GM23338 (cell line): Measurements from ENCODE around the gene PLEKHA7. TPM values are rescaled to one million over a fixed set of nuclear protein-coding genes. Genes with fewer than 3 reads are reported as not detected.
A peak's percentile ranks its signal among the peaks of the same experiment; 100 is the strongest.

Experiments
- ATAC-seq: fragments of 200-7000 bp; cut with Tn5 transposase; 3 replicates; pipeline ENCODE4 v1.9.1; 2020
- DNase-seq: peaks from one replicate; pipeline ENCODE4 v3.0.0-alpha.2; 2015; ENCODE audit warnings: low spot score
- H2AFZ ChIP-seq: fragments of 200-600 bp; sonication (generic); 2 replicates; pipeline ENCODE4 v1.8.0; 2016; ENCODE audit warnings: antibody characterized with exemption, mild to moderate bottlenecking, moderate library complexity
- H3F3A ChIP-seq: fragments of 200-600 bp; sonication (generic); replicated peaks from 2 replicates; pipeline ENCODE4 v1.8.0; 2017; ENCODE audit warnings: antibody characterized with exemption, mixed run types, low read depth
- H3K27ac ChIP-seq: fragments of 200-600 bp; sonication (generic); 2 replicates; pipeline ENCODE4 v1.6.1; 2016; ENCODE audit warnings: low read depth
- H3K27me3 ChIP-seq: fragments of 200-600 bp; sonication (generic); 2 replicates; pipeline ENCODE4 v1.8.0; 2016; ENCODE audit warnings: mild to moderate bottlenecking, mixed run types, moderate library complexity; ENCODE audit not compliant: insufficient read depth
- H3K36me3 ChIP-seq: fragments of 200-600 bp; sonication (generic); 2 replicates; pipeline ENCODE4 v1.8.0; 2016; ENCODE audit warnings: mild to moderate bottlenecking; ENCODE audit not compliant: insufficient read depth
- H3K4me1 ChIP-seq: fragments of 200-600 bp; sonication (generic); 2 replicates; pipeline ENCODE4 v1.8.0; 2016; ENCODE audit warnings: mild to moderate bottlenecking, moderate library complexity; ENCODE audit not compliant: insufficient read depth
- H3K4me2 ChIP-seq: fragments of 200-600 bp; sonication (generic); 2 replicates; pipeline ENCODE4 v1.7.1; 2017; ENCODE audit warnings: mixed run types
- H3K4me3 ChIP-seq: fragments of 200-600 bp; sonication (generic); 2 replicates; pipeline ENCODE4 v1.6.1; 2016; ENCODE audit warnings: mixed run types
- H3K79me2 ChIP-seq: fragments of 200-600 bp; sonication (generic); replicated peaks from 2 replicates; pipeline ENCODE4 v1.8.0; 2017; ENCODE audit warnings: mild to moderate bottlenecking; ENCODE audit not compliant: insufficient read depth
- H3K9me2 ChIP-seq: fragments of 200-600 bp; sonication (generic); 2 replicates; pipeline ENCODE4 v1.8.0; 2017; ENCODE audit not compliant: insufficient read depth
- H4K20me1 ChIP-seq: fragments of 200-600 bp; sonication (generic); replicated peaks from 2 replicates; pipeline ENCODE4 v1.8.0; 2017; ENCODE audit warnings: mild to moderate bottlenecking; ENCODE audit not compliant: insufficient read depth
- H3K27ac Mint-ChIP-seq: 2 replicates; pipeline ENCODE4 v1.8.0; 2020; ENCODE audit warnings: inconsistent platforms, mild to moderate bottlenecking, moderate library complexity, mixed read lengths
- H3K27me3 Mint-ChIP-seq: 3 replicates; pipeline ENCODE4 v1.8.0; 2022; ENCODE audit warnings: low read depth, mild to moderate bottlenecking, moderate library complexity, mixed read lengths, inconsistent platforms; ENCODE audit not compliant: insufficient read depth, poor library complexity
- H3K36me3 Mint-ChIP-seq: 3 replicates; pipeline ENCODE4 v1.8.0; 2021; ENCODE audit warnings: low read depth, mild to moderate bottlenecking, inconsistent platforms, moderate library complexity, mixed read lengths
- H3K4me1 Mint-ChIP-seq: 3 replicates; pipeline ENCODE4 v1.8.0; 2020; ENCODE audit warnings: mild to moderate bottlenecking, inconsistent platforms, mixed read lengths
- H3K4me3 Mint-ChIP-seq: 3 replicates; pipeline ENCODE4 v1.8.0; 2021; ENCODE audit warnings: moderate library complexity, mild to moderate bottlenecking, inconsistent platforms, mixed read lengths
- H3K9me3 Mint-ChIP-seq: 3 replicates; pipeline ENCODE4 v1.8.0; 2020; ENCODE audit warnings: moderate library complexity, mild to moderate bottlenecking, inconsistent platforms, mixed read lengths
- CREB1 ChIP-seq: fragments of 250-450 bp; sonication (Bioruptor Pico); IDR thresholded peaks from 2 replicates; pipeline ENCODE4 v1.5.0; 2020; ENCODE audit warnings: low read depth, mild to moderate bottlenecking, moderate library complexity
- CTCF ChIP-seq, 2 experiments: fragments of 200-600 bp in 1 of 2; sonication (generic) in 1 of 2; conservative IDR thresholded peaks; 2 replicates each; pipeline versions ENCODE4 v1.5.1 to v1.6.1; 2016 to 2017; ENCODE audit warnings: antibody characterized with exemption in 2 of 2, low read depth in 2 of 2, mild to moderate bottlenecking in 2 of 2, moderate library complexity in 1 of 2
- ETS1 ChIP-seq: IDR thresholded peaks from 2 replicates; pipeline ENCODE4 v1.6.1; 2016; ENCODE audit warnings: antibody characterized with exemption
- EZH2 ChIP-seq: fragments of 200-600 bp; sonication (generic); IDR thresholded peaks from one replicate; pipeline ENCODE4 v1.8.0; 2017; ENCODE audit warnings: antibody characterized with exemption, mild to moderate bottlenecking, low read depth; ENCODE audit not compliant: unreplicated experiment
- EZH2phosphoT487 ChIP-seq: fragments of 200-600 bp; sonication (generic); IDR thresholded peaks from one replicate; pipeline ENCODE4 v1.8.1; 2018; ENCODE audit warnings: antibody characterized with exemption; ENCODE audit not compliant: unreplicated experiment
- JUNB ChIP-seq: IDR thresholded peaks from one replicate; pipeline ENCODE4 v1.6.1; 2016; ENCODE audit warnings: antibody characterized with exemption; ENCODE audit not compliant: unreplicated experiment
- NANOG ChIP-seq: IDR thresholded peaks from 2 replicates; pipeline ENCODE4 v1.6.1; 2016; ENCODE audit warnings: antibody characterized with exemption, borderline replicate concordance
- POLR2AphosphoS5 ChIP-seq: IDR thresholded peaks from 2 replicates; pipeline ENCODE4 v1.6.1; 2016; ENCODE audit warnings: antibody characterized with exemption, low read depth
- REST ChIP-seq: IDR thresholded peaks from one replicate; pipeline ENCODE4 v1.6.1; 2018; ENCODE audit warnings: antibody characterized with exemption; ENCODE audit not compliant: unreplicated experiment
- STAT1 ChIP-seq: IDR thresholded peaks from one replicate; pipeline ENCODE4 v1.6.1; 2016; ENCODE audit warnings: antibody characterized with exemption; ENCODE audit not compliant: unreplicated experiment
- ZNF114 ChIP-seq: fragments of 250-450 bp; sonication (Bioruptor Pico); IDR thresholded peaks from 2 replicates; pipeline ENCODE4 v1.5.0; 2020; ENCODE audit warnings: mild to moderate bottlenecking, moderate library complexity
- ZNF331 ChIP-seq: fragments of 250-450 bp; sonication (Bioruptor Pico); IDR thresholded peaks from 2 replicates; pipeline ENCODE4 v1.5.0; 2020; ENCODE audit warnings: low read depth, mild to moderate bottlenecking, moderate library complexity
- ZNF462 ChIP-seq: fragments of 250-450 bp; sonication (Bioruptor Pico); IDR thresholded peaks from 2 replicates; pipeline ENCODE4 v1.5.0; 2020; ENCODE audit warnings: mild to moderate bottlenecking, moderate library complexity
- polyA plus RNA-seq: library from polyadenylated mRNA; unstranded; fragments of >200 nt; fragmentation: Nextera tagmentation; extraction: Ambion mirVana; gene quantifications from 2 replicates; pipeline ENCODE4 v1.2.1, GENCODE V29; 2016
- total RNA-seq: library from RNA; depleted of rRNA; stranded (reverse); fragments of >200 nt; shearing (Covaris generic); gene quantifications from 2 replicates; pipeline ENCODE4 v1.2.3, GENCODE V29; 2014

PLEKHA7 gene
- total and polyA plus RNA-seq, 2 experiments from 2014 or later = 9.7 to 15.8 TPM

GRCh38 chr11:16959602-16960001, 54.6 kb downstream of the PLEKHA7 start:
- peaks cover 24% of the 10 kb centered on the region for H3K4me1 ChIP-seq
- H3K27ac ChIP-seq = no peak overlapping the region
- H3K36me3 Mint-ChIP-seq = no peaks in the 10 kb centered on the region
- H3K4me1 Mint-ChIP-seq = peaks cover 37% of the 10 kb centered on the region
- H4K20me1 ChIP-seq = peaks cover 4% of the 10 kb centered on the region; the same call in 1 of the 2 replicates
- no peaks in the 10 kb centered on the region for H3F3A ChIP-seq
- DNase-seq (no peak), ATAC-seq (peak; percentile 27)
- H3K4me2 ChIP-seq = 0 out of 2 replicates have a peak overlapping the region, but pooled peaks have one; percentile 60
- H3K27ac Mint-ChIP-seq = peak overlapping the region; percentile 40; the same call in 1 of the 2 replicates
- H3K4me3 Mint-ChIP-seq = no peak overlapping the region; the same call in 2 of the 3 replicates
- no peaks in the 10 kb centered on the region for H3K9me3 Mint-ChIP-seq
- H2AFZ ChIP-seq = no peak overlapping the region
- H3K27me3 Mint-ChIP-seq = peaks cover 2% of the 10 kb centered on the region
- TF ChIP-seq REST (no peak), EZH2 (no peak), CTCF (conservative IDR thresholded peaks at IDR 0.05; ENCODE audit: low read depth in 2 of 2) (no peak), EZH2phosphoT487 (no peak), ZNF331 (no peak), CREB1 (CRISPR knock-in tag) (no peak), POLR2AphosphoS5 (no peak), ETS1 (no peak), NANOG (no peak), ZNF114 (CRISPR knock-in tag) (no peak), ZNF462 (CRISPR knock-in tag) (no peak), STAT1 (no peak), JUNB (no peak)
- no peaks in the 10 kb centered on the region for H3K9me2 ChIP-seq
- H3K36me3 ChIP-seq = no peaks in the 10 kb centered on the region
- peaks cover 8% of the 10 kb centered on the region for H3K79me2 ChIP-seq
- H3K4me3 ChIP-seq = no peak overlapping the region
- H3K27me3 ChIP-seq = no peaks in the 10 kb centered on the region
